ENCODE results near the gene ITPR1.

Gene ITPR1

GRCh38 chr3:4748127-4748526, 255.0 kb downstream of the ITPR1 start:
- TF ChIP-seq TAF1 (IDR thresholded peaks at IDR 0.05; ENCODE audit: borderline replicate concordance, insufficient read depth, low read length): no peak

GRCh38 chr3:4748701-4749378, 255.7 kb downstream of the ITPR1 start:
- TF ChIP-seq SIN3A (IDR thresholded peaks at IDR 0.05; ENCODE audit: borderline replicate concordance, insufficient read depth, low read length): no peak
- TF ChIP-seq POLR2AphosphoS5 (IDR thresholded peaks at IDR 0.05; ENCODE audit: low read depth, low read length): no peak
- no peak for TF ChIP-seq FOXP2 (optimal IDR thresholded peaks at IDR 0.05; ENCODE audit: borderline replicate concordance, extremely low read depth, extremely low read length, insufficient read depth)

- TF ChIP-seq SIN3A (IDR thresholded peaks at IDR 0.05; ENCODE audit: borderline replicate concordance, insufficient read depth, low read length) (no peak), POLR2AphosphoS5 (IDR thresholded peaks at IDR 0.05; ENCODE audit: low read depth, low read length) (no peak), REST (IDR thresholded peaks at IDR 0.05; ENCODE audit: insufficient read depth in 1 of 2, low read depth in 2 of 2, low read length in 2 of 2) (no peak), TAF1 (IDR thresholded peaks at IDR 0.05; ENCODE audit: borderline replicate concordance, insufficient read depth, low read length) (no peak), FOXP2 (optimal IDR thresholded peaks at IDR 0.05; ENCODE audit: borderline replicate concordance, extremely low read depth, extremely low read length, insufficient read depth) (no peak)
Observed at GRCh38 chr3:4749567-4750002, 256.4 kb downstream of the ITPR1 start.

- TF ChIP-seq SIN3A (IDR thresholded peaks at IDR 0.05; ENCODE audit: borderline replicate concordance, insufficient read depth, low read length) (no peak), TAF1 (IDR thresholded peaks at IDR 0.05; ENCODE audit: borderline replicate concordance, insufficient read depth, low read length) (no peak), REST (IDR thresholded peaks at IDR 0.05; ENCODE audit: insufficient read depth in 1 of 2, low read depth in 2 of 2, low read length in 2 of 2) (no peak), POLR2AphosphoS5 (IDR thresholded peaks at IDR 0.05; ENCODE audit: low read depth, low read length) (no peak), FOXP2 (optimal IDR thresholded peaks at IDR 0.05; ENCODE audit: borderline replicate concordance, extremely low read depth, extremely low read length, insufficient read depth) (no peak)
Observed at GRCh38 chr3:4750306-4750968, 257.3 kb downstream of the ITPR1 start.

- TF ChIP-seq SIN3A (IDR thresholded peaks at IDR 0.05; ENCODE audit: borderline replicate concordance, insufficient read depth, low read length) (no peak), POLR2AphosphoS5 (IDR thresholded peaks at IDR 0.05; ENCODE audit: low read depth, low read length) (no peak), REST (IDR thresholded peaks at IDR 0.05; ENCODE audit: insufficient read depth in 1 of 2, low read depth in 2 of 2, low read length in 2 of 2) (no peak), FOXP2 (optimal IDR thresholded peaks at IDR 0.05; ENCODE audit: borderline replicate concordance, extremely low read depth, extremely low read length, insufficient read depth) (no peak), TAF1 (IDR thresholded peaks at IDR 0.05; ENCODE audit: borderline replicate concordance, insufficient read depth, low read length) (no peak)
Observed at GRCh38 chr3:4751029-4751501, 257.9 kb downstream of the ITPR1 start.

GRCh38 chr3:4751502-4752101, 258.5 kb downstream of the ITPR1 start:
- no peak for TF ChIP-seq TAF1 (IDR thresholded peaks at IDR 0.05; ENCODE audit: borderline replicate concordance, insufficient read depth, low read length)
- TF ChIP-seq POLR2AphosphoS5 (IDR thresholded peaks at IDR 0.05; ENCODE audit: low read depth, low read length): no peak
- no peak for TF ChIP-seq FOXP2 (optimal IDR thresholded peaks at IDR 0.05; ENCODE audit: borderline replicate concordance, extremely low read depth, extremely low read length, insufficient read depth)
- TF ChIP-seq SIN3A (IDR thresholded peaks at IDR 0.05; ENCODE audit: borderline replicate concordance, insufficient read depth, low read length): no peak
- no peak for TF ChIP-seq REST (IDR thresholded peaks at IDR 0.05; ENCODE audit: insufficient read depth in 1 of 2, low read depth in 2 of 2, low read length in 2 of 2)

All from PFSK-1 (cell line).